Keratinocyte (primary cell): ENCODE results near the gene COL3A1. TPM values are rescaled to one million over a fixed set of nuclear protein-coding genes. Genes with fewer than 3 reads are reported as not detected.

ENCODE experiments used
- DNase-seq: peaks from one replicate; pipeline ENCODE4 v3.0.0-alpha.2; 2011; ENCODE audit warnings: low read depth, missing footprints, low spot score
- FAIRE-seq: peaks from 2 replicates; lab custom pipeline; 2011; peaks lifted over from hg19 to GRCh38; lab: Jason Lieb, UNC
- H2AFZ ChIP-seq: 2 replicates; pipeline ENCODE4 v1.6.0; 2012; ENCODE audit warnings: low read length, control low read depth, inconsistent platforms; ENCODE audit not compliant: control insufficient read depth
- H3K27ac ChIP-seq: 2 replicates; pipeline ENCODE4 v1.5.1; 2011; ENCODE audit warnings: low read length; ENCODE audit not compliant: control insufficient read depth, insufficient read depth
- H3K27me3 ChIP-seq: 3 replicates; pipeline ENCODE4 v1.6.0; 2011; ENCODE audit warnings: low read length; ENCODE audit not compliant: control insufficient read depth, insufficient read depth; ENCODE audit errors: extremely low read depth
- H3K36me3 ChIP-seq, 2 experiments: 2 replicates in 1 of 2; 3 replicates in 1 of 2; pipeline ENCODE4 v1.5.1; 2011; ENCODE audit warnings: low read length in 2 of 2, mild to moderate bottlenecking in 1 of 2; ENCODE audit not compliant: control insufficient read depth in 2 of 2, insufficient read depth in 2 of 2; ENCODE audit errors: extremely low read depth in 1 of 2
- H3K4me1 ChIP-seq: 3 replicates; pipeline ENCODE4 v1.5.1; 2011; ENCODE audit warnings: low read length; ENCODE audit not compliant: control insufficient read depth, insufficient read depth; ENCODE audit errors: extremely low read depth
- H3K4me2 ChIP-seq: 3 replicates; pipeline ENCODE4 v1.6.0; 2011; ENCODE audit warnings: low read depth, low read length; ENCODE audit not compliant: control insufficient read depth, insufficient read depth; ENCODE audit errors: extremely low read depth
- H3K4me3 ChIP-seq, 3 experiments: fragments of 200-600 bp in 1 of 3; sonication (generic) in 1 of 3; 2 replicates in 2 of 3; 3 replicates in 1 of 3; pipeline ENCODE4 v1.5.1; 2011 to 2016; ENCODE audit warnings: low read length in 3 of 3, mild to moderate bottlenecking in 3 of 3, control low read depth in 2 of 3, inconsistent platforms in 1 of 3, low read depth in 1 of 3, mixed read lengths in 1 of 3, mixed run types in 1 of 3, moderate library complexity in 1 of 3; ENCODE audit not compliant: control insufficient read depth in 2 of 3, insufficient read depth in 2 of 3; ENCODE audit errors: extremely low read depth in 1 of 3
- H3K79me2 ChIP-seq: 2 replicates; pipeline ENCODE4 v1.6.0; 2012; ENCODE audit warnings: low read length; ENCODE audit not compliant: control insufficient read depth, insufficient read depth
- H3K9ac ChIP-seq: 3 replicates; pipeline ENCODE4 v1.6.0; 2011; ENCODE audit warnings: low read length; ENCODE audit not compliant: control insufficient read depth, insufficient read depth; ENCODE audit errors: extremely low read depth
- H3K9me1 ChIP-seq: 3 replicates; pipeline ENCODE4 v1.6.0; 2011; ENCODE audit warnings: low read length; ENCODE audit not compliant: control insufficient read depth, insufficient read depth; ENCODE audit errors: extremely low read depth
- H3K9me3 ChIP-seq: 2 replicates; pipeline ENCODE4 v1.5.1; 2012; ENCODE audit warnings: low read depth, low read length; ENCODE audit not compliant: control insufficient read depth
- H4K20me1 ChIP-seq: 3 replicates; pipeline ENCODE4 v1.6.0; 2011; ENCODE audit warnings: low read length; ENCODE audit not compliant: control insufficient read depth, insufficient read depth; ENCODE audit errors: extremely low read depth
- CTCF ChIP-seq, 3 experiments: IDR thresholded peaks in 1 of 3; conservative IDR thresholded peaks in 1 of 3; optimal IDR thresholded peaks in 1 of 3; 2 replicates in 2 of 3; 3 replicates in 1 of 3; pipeline versions ENCODE3 to v1.5.1; 2011; ENCODE audit warnings: low read length in 3 of 3, mild to moderate bottlenecking in 3 of 3, moderate library complexity in 2 of 3, control low read depth in 1 of 3, inconsistent platforms in 1 of 3; ENCODE audit not compliant: insufficient read depth in 2 of 3; ENCODE audit errors: extremely low read depth in 1 of 3
- EZH2 ChIP-seq: IDR thresholded peaks from one replicate; pipeline ENCODE4 v1.6.1; 2012; ENCODE audit warnings: inconsistent platforms, mild to moderate bottlenecking, low read length, moderate library complexity
- dilution Hi-C: fragments of 300-500 bp; cut with MboI; formaldehyde crosslinking; loops from one replicate; pipeline ENCODE4 v1.7.0; 2020; ENCODE audit warnings: low sequenced_read_pairs; ENCODE audit not compliant: extremely low pct_ligation_motif_present
- polyA plus RNA-seq, 5 experiments: library from polyadenylated mRNA; depleted of rRNA in 3 of 5; stranded (reverse) in 3 of 5; stranded (forward) in 1 of 5; unstranded in 1 of 5; fragments of >200 nt; gene quantifications; 1 replicate in 1 of 5; 2 replicates in 3 of 5; 3 replicates in 1 of 5; pipeline versions ENCODE4 v1.2.1 to v1.2.3, GENCODE V29; 2011 to 2012; ENCODE audit warnings: missing spikeins in 2 of 5, low read depth in 1 of 5, low replicate concordance in 1 of 5

The COL3A1 gene
- polyA plus RNA-seq, 1 donor (not counting 4 experiments of a cell fraction or from before 2014, with no cell fraction given) = 0.01 TPM

GRCh38 chr2:189015359-189015758, 41.2 kb downstream of the COL3A1 start:
- no peaks in the 10 kb centered on the region for H3K9me3 ChIP-seq
- H3K9ac ChIP-seq = no peak overlapping the region
- no peak overlapping the region for H2AFZ ChIP-seq
- no peak for TF ChIP-seq EZH2
- TF ChIP-seq CTCF (optimal IDR thresholded peaks at IDR 0.05 in 1 of 3, IDR thresholded peaks at IDR 0.05 in 1 of 3, conservative IDR thresholded peaks at IDR 0.05 in 1 of 3; ENCODE audit: extremely low read depth in 1 of 3, insufficient read depth in 2 of 3, low read length in 3 of 3) = no peak
- dilution Hi-C loops = no loop called here
- no peak overlapping the region for H3K4me3 ChIP-seq
- no peak for FAIRE-seq
- no peak overlapping the region for H3K4me2 ChIP-seq
- H3K4me1 ChIP-seq = no peaks in the 10 kb centered on the region
- no peaks in the 10 kb centered on the region for H3K27me3 ChIP-seq
- no peak for DNase-seq
- no peak overlapping the region for H3K27ac ChIP-seq
- no peaks in the 10 kb centered on the region for H3K9me1 ChIP-seq
- H3K79me2 ChIP-seq = no peaks in the 10 kb centered on the region
- no peaks in the 10 kb centered on the region for H3K36me3 ChIP-seq
- no peaks in the 10 kb centered on the region for H4K20me1 ChIP-seq

DNA sequence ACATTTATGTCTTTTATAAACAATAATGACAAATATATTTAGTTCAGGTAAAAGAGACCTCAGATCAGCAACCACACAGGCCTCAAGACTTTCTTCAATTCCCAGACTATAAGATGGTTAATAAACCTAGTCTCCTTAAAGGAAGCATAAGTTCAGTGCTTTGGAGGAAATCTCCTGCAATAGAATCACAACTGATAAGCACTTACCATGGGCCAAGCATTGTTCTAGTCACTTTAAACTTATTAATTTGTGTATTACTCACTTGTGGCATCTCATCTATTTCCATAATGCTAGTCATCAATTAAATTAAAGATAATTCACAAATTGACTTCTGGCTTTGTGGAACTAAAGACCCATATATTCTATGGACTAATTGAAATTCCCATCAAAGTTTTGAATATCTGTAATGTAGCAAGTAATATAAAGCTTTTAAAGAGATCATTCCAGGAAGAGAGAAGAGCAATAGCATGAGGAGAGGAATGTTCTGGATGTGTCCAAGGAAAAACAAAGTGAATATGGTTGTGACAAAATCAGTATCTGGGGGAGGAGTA, 42.2 kb downstream of the COL3A1 start:
- Histone ChIP-seq H3K79me2 (no peaks in the 10 kb centered on the region), H3K4me2 (no peak overlapping the region), H3K4me3 (no peak overlapping the region), H2AFZ (no peak overlapping the region), H3K9me3 (no peaks in the 10 kb centered on the region), H3K36me3 (no peaks in the 10 kb centered on the region), H3K27me3 (no peaks in the 10 kb centered on the region), H3K9me1 (no peaks in the 10 kb centered on the region), H3K27ac (no peak overlapping the region), H4K20me1 (no peaks in the 10 kb centered on the region), H3K9ac (no peak overlapping the region), H3K4me1 (no peaks in the 10 kb centered on the region)
- FAIRE-seq (no peak), DNase-seq (no peak)
- no peak for TF ChIP-seq EZH2
- TF ChIP-seq CTCF (optimal IDR thresholded peaks at IDR 0.05 in 1 of 3, IDR thresholded peaks at IDR 0.05 in 1 of 3, conservative IDR thresholded peaks at IDR 0.05 in 1 of 3; ENCODE audit: extremely low read depth in 1 of 3, insufficient read depth in 2 of 3, low read length in 3 of 3) = no peak
- dilution Hi-C loops = no loop called here
